Measurements from ENCODE around the gene HAUS8. TPM values are rescaled to one million over a fixed set of nuclear protein-coding genes. Genes with fewer than 3 reads are reported as not detected.

HAUS8 gene
- total and polyA plus RNA-seq, 2 of the 8 experiments (the other 6 are each of a cell fraction or from before 2014, with no cell fraction given): 18.4 to 23.2 TPM

DNA sequence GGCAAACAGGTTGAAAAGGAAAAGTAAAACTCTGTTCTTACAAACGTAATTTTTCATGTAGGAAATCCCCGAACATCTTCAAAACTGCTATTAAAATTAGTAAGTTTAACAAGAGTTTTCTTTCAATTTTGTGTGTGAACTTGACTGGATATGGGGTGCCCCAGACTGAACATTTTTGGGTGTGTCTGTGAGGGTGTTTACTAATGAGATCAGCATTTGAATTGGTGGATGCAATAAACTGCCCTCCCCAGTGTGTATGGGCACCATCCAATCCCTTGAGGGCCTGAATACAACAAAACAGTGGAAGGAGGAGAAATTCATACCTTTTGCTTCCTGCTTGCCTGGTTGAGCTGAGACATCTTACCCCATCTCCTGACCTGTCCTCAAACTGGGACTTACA is 11.8 kb downstream of the HAUS8 start:
- Histone ChIP-seq H3K18ac (ENCODE audit: extremely low read depth, low read length) (no peak overlapping the region), H3K14ac (ENCODE audit: insufficient read length) (no peak overlapping the region), H2BK12ac (ENCODE audit: low read depth, low read length) (no peak overlapping the region), H3K27me3 (replicated peaks in 1 of 4; ENCODE audit: control insufficient read depth in 3 of 4, extremely low read depth in 1 of 4, insufficient read depth in 3 of 4, low read length in 3 of 4) (no peaks in the 10 kb centered on the region), H3K23ac (ENCODE audit: insufficient read length) (no peak overlapping the region), H4K91ac (replicated peaks; ENCODE audit: insufficient read length, low read length) (no peak overlapping the region), H3K4ac (replicated peaks; ENCODE audit: insufficient read length, low read depth, low read length) (no peak overlapping the region), H4K8ac (ENCODE audit: extremely low read depth, insufficient read depth, low read length) (no peak overlapping the region), H3K27ac (ENCODE audit: low read depth, low read length) (no peak overlapping the region), H3K79me1 (ENCODE audit: low read depth, low read length) (peaks cover 2% of the 10 kb centered on the region; the same call in 1 of the 2 replicates), H3K23me2 (ENCODE audit: low read depth, low read length) (no peaks in the 10 kb centered on the region), H3K4me2 (ENCODE audit: insufficient read depth in 1 of 2, low read depth in 2 of 2, low read length in 2 of 2) (no peak overlapping the region), H4K20me1 (replicated peaks in 1 of 2; ENCODE audit: control insufficient read depth in 1 of 2, insufficient read depth in 2 of 2, low read length in 2 of 2) (peaks cover 2 to 3% of the 10 kb centered on the region in 2 experiments), H3K9ac (replicated peaks in 1 of 4; ENCODE audit: extremely low read depth in 1 of 4, low read depth in 3 of 4, low read length in 3 of 4) (no peak overlapping the region; a peak in 1 of 7 replicates), H3K56ac (replicated peaks; ENCODE audit: insufficient read length, low read depth, low read length) (no peak overlapping the region), H3K36me3 (ENCODE audit: control insufficient read depth in 2 of 4, insufficient read depth in 4 of 4, low read length in 3 of 4) (peaks cover 18 to 32% (median 25%) of the 10 kb centered on the region in 4 experiments), H2BK15ac (ENCODE audit: low read length) (no peak overlapping the region), H3K4me3 (ENCODE audit: extremely low read depth in 1 of 4, insufficient read depth in 2 of 4, low read depth in 3 of 4, low read length in 4 of 4) (no peak overlapping the region), H4K5ac (ENCODE audit: insufficient read length, low read depth, low read length) (no peak overlapping the region), H2AK5ac (ENCODE audit: low read depth, low read length) (no peak overlapping the region), H3K4me1 (replicated peaks in 1 of 4; ENCODE audit: control insufficient read depth in 3 of 4, insufficient read depth in 4 of 4, low read length in 3 of 4) (no peaks in the 10 kb centered on the region), H2BK20ac (ENCODE audit: low read length) (no peak overlapping the region), H2AFZ (ENCODE audit: low read length) (no peak overlapping the region), H2BK120ac (replicated peaks; ENCODE audit: low read depth, low read length) (no peak overlapping the region), H3K9me3 (ENCODE audit: insufficient read depth in 2 of 2, low read depth in 1 of 2, low read length in 1 of 2) (peaks cover 11 to 15% of the 10 kb centered on the region in 2 experiments), H3K79me2 (ENCODE audit: control insufficient read depth in 1 of 2, insufficient read depth in 2 of 2, low read length in 2 of 2) (peaks cover 0 to 32% of the 10 kb centered on the region in 2 experiments; a peak in 2 of 4 replicates), H2BK5ac (ENCODE audit: low read depth, low read length) (no peak overlapping the region)
- WGBS, 2 experiments (ENCODE audit: extremely low coverage in 1 of 2, insufficient coverage in 1 of 2, insufficient read length in 1 of 2, insufficient replicate concordance in 2 of 2, low coverage in 1 of 2, low lambda C conversion rate in 2 of 2, missing lambda C conversion rate in 1 of 2): 95% methylated on average over 2 of the region's 2 CpGs; no CpG with 5 or more reads in 1 of the 2 experiments
- CTCF ChIA-PET (ENCODE audit: partially characterized antibody): interaction anchor here (1.9 kb wide), 1 partner anchor 12 kb away, joined by 5 read pairs; no protein-coding TSS in a partner anchor
- no peak for FAIRE-seq
- POLR2A ChIA-PET (ENCODE audit: partially characterized antibody): no interaction called here
- no peak for DNase-seq (ENCODE audit: low read depth in 1 of 2, low spot score in 2 of 2)
- TF ChIP-seq RFX5 (IDR thresholded peaks at IDR 0.05; ENCODE audit: borderline replicate concordance, low read depth, low read length) (no peak), CHD1 (IDR thresholded peaks at IDR 0.05; ENCODE audit: low read depth, low read length) (no peak)

Data from H1 (cell line).